Stomach (tissue), 9 donors: ENCODE data around the gene UBE2G1. TPM values are rescaled to one million over a fixed set of nuclear protein-coding genes. Genes with fewer than 3 reads are reported as not detected.

Experiments used
- DNase-seq, 2 donors: peaks; one replicate each; pipeline versions ENCODE4 v3.0.0 to v3.0.0-alpha.2; 2013 to 2019
- H3K27ac ChIP-seq, 5 donors: fragments of 200-600 bp in 4 of 5; sonication (generic) in 4 of 5; one replicate each; pipeline ENCODE4 v1.5.1; 2013 to 2019; ENCODE audit warnings: mild to moderate bottlenecking in 1 of 5, moderate library complexity in 1 of 5
- H3K27me3 ChIP-seq, 3 donors: fragments of 200-600 bp; sonication (generic); one replicate each; pipeline ENCODE4 v1.5.1; 2017 to 2019; ENCODE audit warnings: mixed run types in 1 of 3
- H3K36me3 ChIP-seq, 4 donors: fragments of 200-600 bp; sonication (generic); 1 replicate in 3 of 4; 2 replicates in 1 of 4; pipeline ENCODE4 v1.5.1; 2016 to 2019
- H3K4me1 ChIP-seq, 4 donors: fragments of 200-600 bp; sonication (generic); one replicate each; pipeline ENCODE4 v1.5.1; 2016 to 2019
- H3K4me3 ChIP-seq, 4 donors: fragments of 200-600 bp; sonication (generic) in 3 of 4; one replicate each; pipeline ENCODE4 v1.5.1; 2016 to 2019; ENCODE audit warnings: mild to moderate bottlenecking in 1 of 4
- H3K9me3 ChIP-seq, 4 donors: fragments of 200-600 bp; sonication (generic); one replicate each; pipeline ENCODE4 v1.5.1; 2016 to 2019
- CTCF ChIP-seq, 7 experiments: fragments of 450-650 bp in 4 of 7; fragments of 200-600 bp in 3 of 7; sonication (generic) in 3 of 7; IDR thresholded peaks; one replicate each; pipeline ENCODE4 v1.5.1; 2016 to 2019; ENCODE audit warnings: antibody characterized with exemption in 7 of 7, control low read depth in 2 of 7, mild to moderate bottlenecking in 1 of 7
- EP300 ChIP-seq: sonication (generic); formaldehyde crosslinking; IDR thresholded peaks from one replicate; pipeline ENCODE4 v1.6.1; 2017; ENCODE audit warnings: antibody characterized with exemption
- POLR2A ChIP-seq, 4 donors: fragments of 450-650 bp; IDR thresholded peaks; one replicate each; pipeline ENCODE4 v1.6.1; 2016; ENCODE audit warnings: antibody characterized with exemption in 4 of 4, control low read depth in 2 of 4, mild to moderate bottlenecking in 1 of 4, moderate library complexity in 1 of 4
- POLR2AphosphoS5 ChIP-seq, 3 donors: sonication (generic); formaldehyde crosslinking; IDR thresholded peaks; one replicate each; pipeline ENCODE4 v1.6.1; 2016; ENCODE audit warnings: antibody characterized with exemption in 3 of 3
- WGBS, 5 donors: extraction: QIAGEN DNeasy Blood & Tissue Kit in 3 of 5; methylation state at CpG; one replicate each; pipeline versions ENCODE4 v1.1.5 to v1.1.7; 2013 to 2018; 5-methylcytosine and 5-hydroxymethylcytosine counted together
- intact Hi-C: fragments of 100-400 bp; cut with DNase I; formaldehyde crosslinking; loops from one replicate; pipeline ENCODE4 v1.15.1; 2023; ENCODE audit warnings: low total_unique reads
- polyA plus RNA-seq, 3 donors: library from polyadenylated mRNA; stranded (reverse); fragments of 200-250 nt; gene quantifications; one replicate each; pipeline ENCODE4 v1.2.3, GENCODE V29; 2013
- total RNA-seq, 5 donors: library from RNA; depleted of rRNA; stranded (reverse); fragments of >200 nt; gene quantifications; one replicate each; pipeline versions ENCODE4 v1.1.0 to v1.2.3, GENCODE V29; 2014 to 2016
- donor health status: healthy with polysubstance abuse.
- donor health status: Bipolar disorder and iron deficiency.
- donor health status: healthy.

UBE2G1 gene
- total and polyA plus RNA-seq, 8 donors: 14.0 to 91.0 (median 38.2) TPM

GRCh38 chr17:4267402-4267801, 99.1 kb downstream of the UBE2G1 start:
- Histone ChIP-seq H3K4me1 (peaks cover 13 to 26% (median 22%) of the 10 kb centered on the region in 4 donors), H3K36me3 (peaks cover 7 to 38% (median 33%) of the 10 kb centered on the region in 4 donors), H3K27ac (no peak overlapping the region), H3K4me3 (no peak overlapping the region), H3K9me3 (no peaks in the 10 kb centered on the region), H3K27me3 (no peaks in the 10 kb centered on the region)
- 93 to 97% (median 94%) methylated on average over 8 of the region's 8 CpGs for WGBS, 5 donors
- TF ChIP-seq CTCF (IDR thresholded peaks at IDR 0.05) (no peak), POLR2AphosphoS5 (IDR thresholded peaks at IDR 0.05) (no peak), EP300 (no peak), POLR2A (IDR thresholded peaks at IDR 0.05) (no peak)
- DNase-seq: no peak
- intact Hi-C loops: no loop called here

- peaks cover 22 to 31% (median 27%) of the 10 kb centered on the region in 4 donors for H3K4me1 ChIP-seq
- no peak for TF ChIP-seq CTCF (IDR thresholded peaks at IDR 0.05)
- no peak for TF ChIP-seq EP300
- TF ChIP-seq POLR2AphosphoS5 (IDR thresholded peaks at IDR 0.05): no peak
- TF ChIP-seq POLR2A (IDR thresholded peaks at IDR 0.05): no peak
- peaks cover 7 to 32% (median 28%) of the 10 kb centered on the region in 4 donors for H3K36me3 ChIP-seq
- WGBS, 5 donors: 80 to 91% (median 83%) methylated on average over 7 of the region's 7 CpGs
- no peaks in the 10 kb centered on the region for H3K9me3 ChIP-seq
- intact Hi-C loops: no loop called here
- H3K27ac ChIP-seq: no peak overlapping the region
- no peak for DNase-seq
- H3K4me3 ChIP-seq: no peak overlapping the region
- no peaks in the 10 kb centered on the region for H3K27me3 ChIP-seq
These were observed 99.9 kb downstream of the UBE2G1 start for GRCh38 chr17:4266550-4266949.

- 0% methylated on average over 30 to 85 of the region's 85 CpGs for WGBS, 5 donors
- peak within 1 kb of the TSS; percentile 85 to 93 (median 88) for H3K27ac ChIP-seq
- peaks cover 0 to 12% (median 4%) of the 10 kb centered on the region in 4 donors for H3K9me3 ChIP-seq
- H3K4me1 ChIP-seq: peaks cover 23 to 35% (median 34%) of the 10 kb centered on the region in 4 donors
- peaks cover 3 to 32% (median 17%) of the 10 kb centered on the region in 4 donors for H3K36me3 ChIP-seq
- no peaks in the 10 kb centered on the region for H3K27me3 ChIP-seq
- TF ChIP-seq EP300: no peak
- peak in 1 of 7 experiments; percentile 9 for TF ChIP-seq CTCF (IDR thresholded peaks at IDR 0.05)
- peak; percentile 55 to 92 (median 78) for TF ChIP-seq POLR2AphosphoS5 (IDR thresholded peaks at IDR 0.05)
- H3K4me3 ChIP-seq: peak within 1 kb of the TSS; percentile 84 to 97 (median 96)
- intact Hi-C loops: no loop called here
- peak; percentile 96 to 99 for DNase-seq
These were observed 102.9 kb downstream of the UBE2G1 start, which contains the start of gene ANKFY1 for GRCh38 chr17:4263282-4264215. ANKFY1 (minus strand) TSS chr17:4263979; CDS start chr17:4263941, 38 bp downstream.

- 19 to 33% (median 24%) methylated on average over 8 of the region's 8 CpGs for WGBS, 5 donors
- peak overlapping the region; percentile 84 to 97 (median 96) for H3K4me3 ChIP-seq
- H3K27ac ChIP-seq: peak overlapping the region; percentile 85 to 93 (median 88)
- intact Hi-C loops: no loop called here
- peaks cover 23 to 35% (median 34%) of the 10 kb centered on the region in 4 donors for H3K4me1 ChIP-seq
- TF ChIP-seq CTCF (IDR thresholded peaks at IDR 0.05) (no peak), POLR2AphosphoS5 (IDR thresholded peaks at IDR 0.05) (no peak), POLR2A (IDR thresholded peaks at IDR 0.05) (no peak), EP300 (no peak)
- no peak for DNase-seq
- peaks cover 0 to 17% (median 4%) of the 10 kb centered on the region in 4 donors for H3K9me3 ChIP-seq
- peaks cover 0 to 25% (median 10%) of the 10 kb centered on the region in 4 donors for H3K36me3 ChIP-seq
- no peaks in the 10 kb centered on the region for H3K27me3 ChIP-seq
These were observed 103.8 kb downstream of the UBE2G1 start for GRCh38 chr17:4262703-4263102.
